Measurements from ENCODE around the gene NAT10.

NAT10 gene

GRCh38 chr11:34111722-34112270 lies 6.4 kb downstream of the NAT10 start:
- DNase-seq: no peak

- no peak for DNase-seq
These were observed 8.6 kb downstream of the NAT10 start for GRCh38 chr11:34114014-34114413.

GRCh38 chr11:34114471-34114870 lies 9.0 kb downstream of the NAT10 start:
- DNase-seq: no peak

- DNase-seq: no peak
These were observed 15.2 kb downstream of the NAT10 start for GRCh38 chr11:34120651-34121050.

GRCh38 chr11:34124885-34125668 lies 19.6 kb downstream of the NAT10 start:
- no peak for DNase-seq

- no peak for DNase-seq
These were observed 21.8 kb downstream of the NAT10 start for GRCh38 chr11:34126959-34127848.

- DNase-seq: no peak
These were observed 23.4 kb downstream of the NAT10 start for GRCh38 chr11:34128824-34129223.

GRCh38 chr11:34132261-34132965 lies 27.0 kb downstream of the NAT10 start:
- no peak for DNase-seq

- no peak for DNase-seq
These were observed 29.3 kb downstream of the NAT10 start for GRCh38 chr11:34134765-34135164.

- no peak for DNase-seq
These were observed 30.0 kb downstream of the NAT10 start for GRCh38 chr11:34135439-34135838.

- no peak for DNase-seq
These were observed 31.0 kb downstream of the NAT10 start for GRCh38 chr11:34136420-34136819.

GRCh38 chr11:34139346-34139745 lies 33.9 kb downstream of the NAT10 start:
- DNase-seq: no peak

- no peak for DNase-seq
These were observed 34.7 kb downstream of the NAT10 start for GRCh38 chr11:34140149-34140548.

GRCh38 chr11:34143048-34143447 lies 37.6 kb downstream of the NAT10 start:
- DNase-seq: no peak

GRCh38 chr11:34145073-34145472 lies 39.6 kb downstream of the NAT10 start:
- no peak for DNase-seq

- DNase-seq: no peak
These were observed 40.5 kb downstream of the NAT10 start for GRCh38 chr11:34145847-34146381.

GRCh38 chr11:34146411-34146810 lies 41.0 kb downstream of the NAT10 start:
- no peak for DNase-seq

- no peak for DNase-seq
These were observed 41.4 kb downstream of the NAT10 start for GRCh38 chr11:34146866-34147265.

- DNase-seq: no peak
These were observed 42.2 kb downstream of the NAT10 start for GRCh38 chr11:34147581-34147980.

GRCh38 chr11:34148504-34149165 lies 43.2 kb downstream of the NAT10 start:
- no peak for DNase-seq

- DNase-seq: no peak
These were observed 43.8 kb downstream of the NAT10 start for GRCh38 chr11:34149274-34149673.

GRCh38 chr11:34149786-34150185 lies 44.4 kb downstream of the NAT10 start:
- DNase-seq: no peak

Measured in 8988T (cell line).